GM23338 (cell line): Measurements from ENCODE around the gene DSE. TPM values are rescaled to one million over a fixed set of nuclear protein-coding genes. Genes with fewer than 3 reads are reported as not detected.

Experiments used
- ATAC-seq: fragments of 200-7000 bp; cut with Tn5 transposase; 3 replicates; pipeline ENCODE4 v1.9.1; 2020
- DNase-seq: peaks from one replicate; pipeline ENCODE4 v3.0.0-alpha.2; 2015; ENCODE audit warnings: low spot score
- H2AFZ ChIP-seq: fragments of 200-600 bp; sonication (generic); 2 replicates; pipeline ENCODE4 v1.8.0; 2016; ENCODE audit warnings: antibody characterized with exemption, mild to moderate bottlenecking, moderate library complexity
- H3F3A ChIP-seq: fragments of 200-600 bp; sonication (generic); replicated peaks from 2 replicates; pipeline ENCODE4 v1.8.0; 2017; ENCODE audit warnings: antibody characterized with exemption, mixed run types, low read depth
- H3K27ac ChIP-seq: fragments of 200-600 bp; sonication (generic); 2 replicates; pipeline ENCODE4 v1.6.1; 2016; ENCODE audit warnings: low read depth
- H3K27me3 ChIP-seq: fragments of 200-600 bp; sonication (generic); 2 replicates; pipeline ENCODE4 v1.8.0; 2016; ENCODE audit warnings: mild to moderate bottlenecking, mixed run types, moderate library complexity; ENCODE audit not compliant: insufficient read depth
- H3K36me3 ChIP-seq: fragments of 200-600 bp; sonication (generic); 2 replicates; pipeline ENCODE4 v1.8.0; 2016; ENCODE audit warnings: mild to moderate bottlenecking; ENCODE audit not compliant: insufficient read depth
- H3K4me1 ChIP-seq: fragments of 200-600 bp; sonication (generic); 2 replicates; pipeline ENCODE4 v1.8.0; 2016; ENCODE audit warnings: mild to moderate bottlenecking, moderate library complexity; ENCODE audit not compliant: insufficient read depth
- H3K4me2 ChIP-seq: fragments of 200-600 bp; sonication (generic); 2 replicates; pipeline ENCODE4 v1.7.1; 2017; ENCODE audit warnings: mixed run types
- H3K4me3 ChIP-seq: fragments of 200-600 bp; sonication (generic); 2 replicates; pipeline ENCODE4 v1.6.1; 2016; ENCODE audit warnings: mixed run types
- H3K79me2 ChIP-seq: fragments of 200-600 bp; sonication (generic); replicated peaks from 2 replicates; pipeline ENCODE4 v1.8.0; 2017; ENCODE audit warnings: mild to moderate bottlenecking; ENCODE audit not compliant: insufficient read depth
- H3K9me2 ChIP-seq: fragments of 200-600 bp; sonication (generic); 2 replicates; pipeline ENCODE4 v1.8.0; 2017; ENCODE audit not compliant: insufficient read depth
- H4K20me1 ChIP-seq: fragments of 200-600 bp; sonication (generic); replicated peaks from 2 replicates; pipeline ENCODE4 v1.8.0; 2017; ENCODE audit warnings: mild to moderate bottlenecking; ENCODE audit not compliant: insufficient read depth
- H3K27ac Mint-ChIP-seq: 2 replicates; pipeline ENCODE4 v1.8.0; 2020; ENCODE audit warnings: inconsistent platforms, mild to moderate bottlenecking, moderate library complexity, mixed read lengths
- H3K27me3 Mint-ChIP-seq: 3 replicates; pipeline ENCODE4 v1.8.0; 2022; ENCODE audit warnings: low read depth, mild to moderate bottlenecking, moderate library complexity, mixed read lengths, inconsistent platforms; ENCODE audit not compliant: insufficient read depth, poor library complexity
- H3K36me3 Mint-ChIP-seq: 3 replicates; pipeline ENCODE4 v1.8.0; 2021; ENCODE audit warnings: low read depth, mild to moderate bottlenecking, inconsistent platforms, moderate library complexity, mixed read lengths
- H3K4me1 Mint-ChIP-seq: 3 replicates; pipeline ENCODE4 v1.8.0; 2020; ENCODE audit warnings: mild to moderate bottlenecking, inconsistent platforms, mixed read lengths
- H3K4me3 Mint-ChIP-seq: 3 replicates; pipeline ENCODE4 v1.8.0; 2021; ENCODE audit warnings: moderate library complexity, mild to moderate bottlenecking, inconsistent platforms, mixed read lengths
- H3K9me3 Mint-ChIP-seq: 3 replicates; pipeline ENCODE4 v1.8.0; 2020; ENCODE audit warnings: moderate library complexity, mild to moderate bottlenecking, inconsistent platforms, mixed read lengths
- CREB1 ChIP-seq: fragments of 250-450 bp; sonication (Bioruptor Pico); IDR thresholded peaks from 2 replicates; pipeline ENCODE4 v1.5.0; 2020; ENCODE audit warnings: low read depth, mild to moderate bottlenecking, moderate library complexity
- CTCF ChIP-seq, 2 experiments: fragments of 200-600 bp in 1 of 2; sonication (generic) in 1 of 2; conservative IDR thresholded peaks; 2 replicates each; pipeline versions ENCODE4 v1.5.1 to v1.6.1; 2016 to 2017; ENCODE audit warnings: antibody characterized with exemption in 2 of 2, low read depth in 2 of 2, mild to moderate bottlenecking in 2 of 2, moderate library complexity in 1 of 2
- EZH2 ChIP-seq: fragments of 200-600 bp; sonication (generic); IDR thresholded peaks from one replicate; pipeline ENCODE4 v1.8.0; 2017; ENCODE audit warnings: antibody characterized with exemption, mild to moderate bottlenecking, low read depth; ENCODE audit not compliant: unreplicated experiment
- EZH2phosphoT487 ChIP-seq: fragments of 200-600 bp; sonication (generic); IDR thresholded peaks from one replicate; pipeline ENCODE4 v1.8.1; 2018; ENCODE audit warnings: antibody characterized with exemption; ENCODE audit not compliant: unreplicated experiment
- JUNB ChIP-seq: IDR thresholded peaks from one replicate; pipeline ENCODE4 v1.6.1; 2016; ENCODE audit warnings: antibody characterized with exemption; ENCODE audit not compliant: unreplicated experiment
- NANOG ChIP-seq: IDR thresholded peaks from 2 replicates; pipeline ENCODE4 v1.6.1; 2016; ENCODE audit warnings: antibody characterized with exemption, borderline replicate concordance
- POLR2AphosphoS5 ChIP-seq: IDR thresholded peaks from 2 replicates; pipeline ENCODE4 v1.6.1; 2016; ENCODE audit warnings: antibody characterized with exemption, low read depth
- STAT1 ChIP-seq: IDR thresholded peaks from one replicate; pipeline ENCODE4 v1.6.1; 2016; ENCODE audit warnings: antibody characterized with exemption; ENCODE audit not compliant: unreplicated experiment
- ZNF114 ChIP-seq: fragments of 250-450 bp; sonication (Bioruptor Pico); IDR thresholded peaks from 2 replicates; pipeline ENCODE4 v1.5.0; 2020; ENCODE audit warnings: mild to moderate bottlenecking, moderate library complexity
- ZNF331 ChIP-seq: fragments of 250-450 bp; sonication (Bioruptor Pico); IDR thresholded peaks from 2 replicates; pipeline ENCODE4 v1.5.0; 2020; ENCODE audit warnings: low read depth, mild to moderate bottlenecking, moderate library complexity
- ZNF462 ChIP-seq: fragments of 250-450 bp; sonication (Bioruptor Pico); IDR thresholded peaks from 2 replicates; pipeline ENCODE4 v1.5.0; 2020; ENCODE audit warnings: mild to moderate bottlenecking, moderate library complexity
- polyA plus RNA-seq: library from polyadenylated mRNA; unstranded; fragments of >200 nt; fragmentation: Nextera tagmentation; extraction: Ambion mirVana; gene quantifications from 2 replicates; pipeline ENCODE4 v1.2.1, GENCODE V29; 2016
- total RNA-seq: library from RNA; depleted of rRNA; stranded (reverse); fragments of >200 nt; shearing (Covaris generic); gene quantifications from 2 replicates; pipeline ENCODE4 v1.2.3, GENCODE V29; 2014

DSE gene
- total and polyA plus RNA-seq, 2 experiments from 2014 or later, result 18.8 to 45.2 TPM

GRCh38 chr6:116420341-116420740, 49.6 kb downstream of the DSE start:
- Mint-ChIP-seq H3K36me3 (peaks cover 3% of the 10 kb centered on the region; the same call in 1 of the 3 replicates), H3K27ac (no peak overlapping the region), H3K27me3 (no peaks in the 10 kb centered on the region), H3K4me1 (peaks cover 35% of the 10 kb centered on the region), H3K9me3 (no peaks in the 10 kb centered on the region; the same call in 2 of the 3 replicates), H3K4me3 (no peak overlapping the region)
- Histone ChIP-seq H3F3A (no peaks in the 10 kb centered on the region), H2AFZ (no peak overlapping the region), H4K20me1 (no peaks in the 10 kb centered on the region), H3K79me2 (peaks cover 40% of the 10 kb centered on the region), H3K36me3 (no peaks in the 10 kb centered on the region), H3K9me2 (no peaks in the 10 kb centered on the region), H3K4me3 (no peak overlapping the region), H3K27ac (no peak overlapping the region), H3K27me3 (no peaks in the 10 kb centered on the region), H3K4me1 (peaks cover 25% of the 10 kb centered on the region), H3K4me2 (no peak overlapping the region)
- no peak; the same call in 2 of the 3 replicates for ATAC-seq
- TF ChIP-seq JUNB (no peak), ZNF331 (CRISPR knock-in tag) (no peak), POLR2AphosphoS5 (no peak), STAT1 (no peak), ZNF114 (no peak), CREB1 (CRISPR knock-in tag) (no peak), ZNF462 (CRISPR knock-in tag) (no peak), EZH2 (no peak), EZH2phosphoT487 (no peak), NANOG (no peak), CTCF (conservative IDR thresholded peaks at IDR 0.05; ENCODE audit: low read depth in 2 of 2) (no peak)
- DNase-seq, result no peak
